GM13977 (cell line): ENCODE data around the gene CRB2.

ENCODE experiments used
- DNase-seq: peaks from one replicate; pipeline ENCODE4 v3.0.0; 2012; ENCODE audit warnings: low spot score
- in situ Hi-C: fragments of 300-500 bp; cut with MboI; formaldehyde crosslinking; loops from one replicate; pipeline ENCODE4 v1.12.0; 2022; ENCODE audit warnings: low sequenced_read_pairs, low pct_unique_long_range_greater_than_20kb, mixed read lengths, inconsistent platforms; ENCODE audit not compliant: unreplicated experiment
- TF ChIP-seq, protein P1 (sequence below): IDR thresholded peaks from 2 replicates; pipeline ENCODE4 v1.5.1; 2012; ENCODE audit warnings: mild to moderate bottlenecking, control low read depth; ENCODE audit not compliant: insufficient read depth; ENCODE audit errors: extremely low read depth, missing control alignments

The CRB2 gene

GRCh38 chr9:123355761-123356431 is at the start of gene CRB2:
Gene CRB2 (plus strand): TSS chr9:123356197. CDS start chr9:123356261, 64 bp downstream.
- no peak for DNase-seq
- TF ChIP-seq, protein P1, sequence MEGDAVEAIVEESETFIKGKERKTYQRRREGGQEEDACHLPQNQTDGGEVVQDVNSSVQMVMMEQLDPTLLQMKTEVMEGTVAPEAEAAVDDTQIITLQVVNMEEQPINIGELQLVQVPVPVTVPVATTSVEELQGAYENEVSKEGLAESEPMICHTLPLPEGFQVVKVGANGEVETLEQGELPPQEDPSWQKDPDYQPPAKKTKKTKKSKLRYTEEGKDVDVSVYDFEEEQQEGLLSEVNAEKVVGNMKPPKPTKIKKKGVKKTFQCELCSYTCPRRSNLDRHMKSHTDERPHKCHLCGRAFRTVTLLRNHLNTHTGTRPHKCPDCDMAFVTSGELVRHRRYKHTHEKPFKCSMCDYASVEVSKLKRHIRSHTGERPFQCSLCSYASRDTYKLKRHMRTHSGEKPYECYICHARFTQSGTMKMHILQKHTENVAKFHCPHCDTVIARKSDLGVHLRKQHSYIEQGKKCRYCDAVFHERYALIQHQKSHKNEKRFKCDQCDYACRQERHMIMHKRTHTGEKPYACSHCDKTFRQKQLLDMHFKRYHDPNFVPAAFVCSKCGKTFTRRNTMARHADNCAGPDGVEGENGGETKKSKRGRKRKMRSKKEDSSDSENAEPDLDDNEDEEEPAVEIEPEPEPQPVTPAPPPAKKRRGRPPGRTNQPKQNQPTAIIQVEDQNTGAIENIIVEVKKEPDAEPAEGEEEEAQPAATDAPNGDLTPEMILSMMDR = no peak
- in situ Hi-C loops = loop anchor here (25.0 kb wide), 1 partner anchor 894 kb away; no protein-coding TSS in a partner anchor

GRCh38 chr9:123309611-123310010 is 46.4 kb upstream of the CRB2 start:
- in situ Hi-C loops = no loop called here
- no peak for DNase-seq
- TF ChIP-seq, protein P1 = no peak

DNA sequence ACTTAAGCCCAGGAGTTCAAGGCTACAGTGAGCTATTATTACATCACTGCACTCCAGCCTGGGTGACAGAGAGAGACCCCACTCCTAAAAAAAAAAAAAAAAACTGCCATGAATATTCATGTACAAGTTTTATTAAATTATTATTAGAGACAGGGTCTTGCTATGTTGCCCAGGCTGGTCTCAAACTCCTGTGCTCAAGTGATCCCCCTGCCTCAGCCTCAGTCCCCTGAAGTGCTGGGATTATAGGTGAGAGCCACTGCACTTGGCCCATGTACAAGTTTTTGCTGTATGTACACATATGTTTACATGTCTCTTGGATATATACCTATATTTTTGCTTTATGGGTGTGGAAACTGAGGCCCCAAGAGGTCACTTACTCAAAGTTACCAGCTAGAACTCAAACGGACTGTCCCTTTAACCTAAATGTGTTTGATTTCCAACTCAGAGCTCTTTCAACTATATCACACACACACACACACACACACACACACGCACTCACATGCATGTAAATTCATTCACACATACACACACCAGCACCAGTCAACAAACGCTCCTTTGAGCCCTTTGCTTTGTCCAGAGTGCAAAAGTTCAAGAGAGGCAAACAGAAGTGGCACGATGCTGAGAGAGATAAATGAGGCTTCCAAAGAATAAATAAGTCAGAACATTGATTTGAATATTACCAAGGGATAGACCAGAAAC is 45.3 kb upstream of the CRB2 start:
- TF ChIP-seq, protein P1 = no peak
- no peak for DNase-seq
- in situ Hi-C loops = no loop called here

DNA sequence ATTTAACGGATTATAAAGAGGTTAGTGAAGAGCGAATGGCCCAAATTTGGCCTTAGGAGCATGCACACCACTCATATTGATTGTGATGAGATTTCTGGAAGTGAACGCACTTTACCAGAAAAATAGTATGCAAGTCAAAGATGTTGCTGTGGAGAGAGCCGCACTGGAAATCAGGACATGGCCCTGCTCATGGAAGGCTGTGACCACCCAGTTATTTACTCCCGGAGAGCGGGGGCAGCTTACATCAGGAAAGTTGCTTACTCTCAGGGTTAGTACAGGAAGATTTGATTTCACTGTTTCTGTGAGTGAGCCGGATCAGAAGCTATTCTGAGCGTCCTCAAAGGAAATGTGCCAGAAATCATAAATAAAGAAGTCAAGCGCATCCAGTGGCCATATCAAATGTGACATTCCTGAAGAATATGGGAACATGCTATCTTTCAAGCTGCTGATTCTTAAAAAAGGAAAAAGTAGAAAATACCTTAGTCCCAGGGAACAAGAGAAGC is 44.7 kb upstream of the CRB2 start:
- TF ChIP-seq, protein P1 = no peak
- no peak for DNase-seq
- in situ Hi-C loops = no loop called here

GRCh38 chr9:123312306-123312877 is 43.6 kb upstream of the CRB2 start:
- in situ Hi-C loops = no loop called here
- DNase-seq = no peak
- TF ChIP-seq, protein P1 = no peak

- in situ Hi-C loops = no loop called here
- TF ChIP-seq, protein P1 = no peak
- DNase-seq = no peak
Measured at GRCh38 chr9:123314617-123315016, 41.4 kb upstream of the CRB2 start.
